HG03039 (cell line): ENCODE measurements around the gene TSBP1.
"Not testable (repeated sequence)": the region's sequence is repeated elsewhere in the genome, so short reads cannot be mapped to it uniquely, and the experiment has no call there.

ENCODE experiments used
- ATAC-seq: cut with Tn5 transposase; IDR thresholded peaks from one replicate; pipeline ENCODE4 v1.9.1; 2021; ENCODE audit warnings: mild to moderate bottlenecking, moderate library complexity; ENCODE audit not compliant: unreplicated experiment

The TSBP1 gene

DNA sequence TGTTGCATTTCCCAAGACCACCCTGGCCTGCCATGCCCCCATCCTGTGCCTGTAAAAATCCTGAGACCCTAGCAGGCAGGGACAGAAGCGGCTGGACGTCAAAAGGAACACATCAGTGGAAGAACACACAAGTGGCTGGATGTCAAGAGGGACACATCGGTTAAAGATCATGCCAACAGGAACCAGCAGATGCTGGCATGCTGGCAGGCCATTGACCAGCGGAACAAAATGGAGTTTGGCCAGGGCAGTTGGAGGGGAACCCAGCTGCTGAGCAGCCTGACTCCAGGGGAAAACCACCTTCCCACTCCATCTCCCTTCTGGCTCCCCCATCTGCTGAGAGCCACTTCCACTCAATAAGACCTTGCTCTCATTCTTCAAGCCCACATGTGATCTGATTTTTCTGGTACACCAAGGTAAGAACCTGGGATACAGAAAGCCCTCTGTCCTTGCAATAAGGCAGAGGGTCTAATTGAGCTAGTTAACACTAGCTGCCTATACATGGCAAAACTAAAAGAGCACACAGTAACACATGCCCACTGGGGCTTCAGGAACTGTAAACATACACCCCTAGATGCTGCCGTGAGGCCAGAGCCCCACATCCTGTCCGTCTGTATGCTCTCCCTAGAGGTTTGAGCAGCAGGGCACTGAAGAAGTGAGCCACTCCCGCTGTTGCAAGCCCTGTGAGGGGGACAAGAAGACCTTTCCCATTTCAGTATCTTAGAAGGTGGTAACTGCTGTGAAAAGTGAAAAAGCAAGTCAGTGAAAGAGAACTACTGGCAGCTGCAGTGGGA is 4.2 kb upstream of the TSBP1 start:
- no peak for ATAC-seq

GRCh38 chr6:32371229-32371628 is 474 bp downstream of the TSBP1 start:
- no peak for ATAC-seq

DNA sequence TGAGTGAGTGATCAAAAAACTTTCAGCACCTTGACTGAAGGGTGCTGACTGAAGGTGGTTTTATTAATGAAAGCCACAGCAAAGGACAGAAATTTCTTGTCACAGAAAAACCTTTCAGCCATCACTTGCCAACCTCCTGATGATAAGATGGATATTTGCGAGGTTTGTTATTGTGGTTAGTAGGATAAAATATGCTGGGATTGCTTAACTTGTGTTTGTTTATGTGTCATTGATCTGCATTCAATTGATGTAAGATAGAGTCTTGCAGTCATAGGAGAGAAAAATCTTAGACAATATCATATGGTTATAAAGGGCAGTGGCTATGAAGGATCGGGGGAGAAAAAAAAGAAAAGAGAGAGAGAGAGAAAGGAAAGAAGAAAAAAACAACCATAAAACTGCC is 1.2 kb downstream of the TSBP1 start:
- no peak for ATAC-seq

DNA sequence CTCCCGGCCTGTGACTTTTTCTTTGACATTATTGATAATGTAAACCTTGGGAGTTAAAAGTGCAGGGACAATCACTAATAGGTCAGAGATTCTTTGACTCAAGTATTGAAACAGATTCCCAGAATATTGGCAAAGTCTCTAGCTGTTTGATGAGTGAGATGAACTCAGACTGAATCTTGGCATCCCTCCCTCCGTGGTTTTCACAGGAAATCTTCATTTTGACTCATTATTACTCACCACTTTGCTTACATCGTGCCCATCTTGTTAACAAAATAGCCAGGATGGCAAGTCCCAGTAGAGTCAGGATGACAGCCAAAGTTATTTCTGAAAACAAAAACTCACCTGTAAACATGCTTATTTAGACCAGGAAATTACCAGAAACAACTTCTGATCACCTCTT is 2.0 kb downstream of the TSBP1 start:
- ATAC-seq, result no peak

DNA sequence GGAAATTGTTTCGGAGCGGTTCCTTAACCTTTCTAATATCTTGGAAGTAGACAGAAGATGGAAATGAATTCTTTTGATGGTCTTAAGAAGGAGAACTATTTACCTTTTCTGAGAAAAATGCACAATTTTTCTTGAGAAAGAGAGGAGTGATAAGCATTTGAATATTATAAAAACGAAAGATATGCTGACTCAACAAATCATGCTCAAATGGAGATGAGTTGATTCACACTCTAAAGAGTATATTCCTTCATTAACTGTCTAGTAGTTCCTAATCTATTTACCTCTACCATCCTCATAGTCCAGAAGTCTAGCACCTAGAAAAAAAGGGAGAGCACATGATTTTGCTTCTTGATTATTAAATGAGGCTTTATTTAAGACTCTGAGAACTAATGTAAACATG is 4.1 kb downstream of the TSBP1 start:
- no peak for ATAC-seq

GRCh38 chr6:32359225-32359624 is 12.5 kb downstream of the TSBP1 start:
- ATAC-seq, result not testable (repeated sequence)

GRCh38 chr6:32358548-32358947 is 13.2 kb downstream of the TSBP1 start:
- not testable (repeated sequence) for ATAC-seq

DNA sequence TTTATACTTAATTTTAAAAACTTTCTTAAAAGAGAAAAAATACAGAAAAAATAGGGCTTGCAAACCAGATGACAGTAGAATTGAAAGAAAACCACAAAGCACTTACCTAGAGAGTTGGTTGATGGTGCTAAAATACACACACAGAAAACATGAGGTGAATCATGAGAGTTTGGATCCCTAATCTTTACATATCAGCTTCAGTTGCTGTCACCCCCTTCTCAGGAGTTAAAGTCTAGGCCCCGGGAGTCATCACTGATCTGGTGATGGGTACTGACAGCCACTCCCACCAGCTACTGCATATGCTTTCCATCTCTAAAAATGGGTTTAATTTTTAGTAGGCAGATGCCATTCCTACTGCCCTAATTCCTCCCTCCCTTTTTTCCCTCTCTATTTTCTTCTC is 16.7 kb downstream of the TSBP1 start:
- ATAC-seq, result no peak

DNA sequence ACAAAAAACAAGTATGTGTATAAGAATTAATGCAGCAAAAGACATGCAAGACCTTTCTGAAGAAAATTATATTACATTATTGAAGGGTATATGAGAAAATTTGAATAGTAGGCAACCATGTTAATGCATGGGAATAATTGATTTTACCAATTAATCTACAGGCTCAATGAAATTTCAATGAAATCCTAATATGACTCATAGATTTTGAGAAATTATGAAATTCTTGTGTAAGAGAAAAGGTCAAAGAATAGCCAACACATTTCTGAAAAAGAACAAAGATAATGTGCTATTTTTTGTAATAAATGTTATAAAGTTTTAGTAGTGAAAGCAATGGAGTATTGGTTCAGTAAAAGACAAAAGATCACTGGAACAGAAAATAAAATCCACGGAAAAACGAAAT is 18.4 kb downstream of the TSBP1 start:
- no peak for ATAC-seq

DNA sequence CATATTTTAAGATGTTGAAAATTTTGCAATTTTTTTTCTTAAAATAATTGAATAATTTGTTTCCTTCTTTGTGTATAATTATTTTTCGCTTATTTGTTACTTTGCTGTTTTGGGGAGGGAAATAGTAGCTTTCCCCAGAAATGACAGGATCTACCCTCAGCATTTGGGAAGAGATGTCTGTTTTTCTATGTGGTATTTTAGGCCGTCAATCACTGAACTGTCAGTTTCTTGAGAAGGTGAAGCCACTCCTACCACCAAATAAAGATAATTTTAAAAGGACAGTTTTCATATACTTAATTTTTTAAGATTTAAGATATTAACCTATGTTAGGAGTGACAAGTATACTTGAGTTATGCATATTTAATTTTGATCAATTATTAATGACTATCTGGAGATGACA is 31.5 kb downstream of the TSBP1 start:
- no peak for ATAC-seq

GRCh38 chr6:32337186-32337805 is 34.4 kb downstream of the TSBP1 start:
- ATAC-seq, result no peak

GRCh38 chr6:32332433-32332832 is 39.3 kb downstream of the TSBP1 start:
- ATAC-seq, result no peak

DNA sequence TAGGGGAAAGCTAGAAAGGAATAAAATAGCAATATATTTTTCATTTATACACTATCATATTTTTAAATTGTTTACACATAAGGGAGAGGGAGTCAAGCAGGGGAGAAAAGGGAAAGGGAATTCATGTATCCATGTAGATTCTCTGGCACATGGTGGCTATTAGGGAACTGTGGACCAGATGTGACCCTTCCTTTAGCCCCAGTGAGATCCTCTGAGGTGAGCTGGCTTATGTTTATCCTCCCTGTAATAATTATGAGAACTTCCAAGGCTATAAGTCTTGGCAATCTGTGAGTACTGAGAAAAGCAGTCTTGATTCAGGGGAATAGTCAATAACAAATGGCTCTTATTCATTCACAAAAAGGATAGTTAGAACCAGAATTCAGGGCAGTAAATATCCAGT is 42.6 kb downstream of the TSBP1 start:
- no peak for ATAC-seq

- no peak for ATAC-seq
Observed at GRCh38 chr6:32327103-32327502, 44.6 kb downstream of the TSBP1 start.

DNA sequence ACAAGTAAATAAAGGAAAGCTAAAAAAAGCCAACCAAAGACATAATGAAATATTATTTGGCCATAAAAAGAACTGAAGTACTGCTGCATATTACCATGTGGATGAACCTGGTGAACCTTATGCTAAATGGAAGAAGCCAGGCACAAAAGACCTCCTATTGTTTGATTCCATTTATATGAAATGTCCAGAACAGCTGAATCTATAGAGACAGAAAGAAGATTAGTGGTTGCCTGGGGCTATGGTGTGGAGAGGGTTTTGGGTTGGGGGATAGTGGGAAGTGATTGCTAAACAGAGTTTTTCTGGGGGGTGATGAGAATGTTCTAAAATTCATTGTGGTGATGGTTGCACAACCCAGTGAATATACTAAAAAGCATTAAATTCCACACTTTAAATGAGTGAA is 53.2 kb downstream of the TSBP1 start:
- no peak for ATAC-seq

DNA sequence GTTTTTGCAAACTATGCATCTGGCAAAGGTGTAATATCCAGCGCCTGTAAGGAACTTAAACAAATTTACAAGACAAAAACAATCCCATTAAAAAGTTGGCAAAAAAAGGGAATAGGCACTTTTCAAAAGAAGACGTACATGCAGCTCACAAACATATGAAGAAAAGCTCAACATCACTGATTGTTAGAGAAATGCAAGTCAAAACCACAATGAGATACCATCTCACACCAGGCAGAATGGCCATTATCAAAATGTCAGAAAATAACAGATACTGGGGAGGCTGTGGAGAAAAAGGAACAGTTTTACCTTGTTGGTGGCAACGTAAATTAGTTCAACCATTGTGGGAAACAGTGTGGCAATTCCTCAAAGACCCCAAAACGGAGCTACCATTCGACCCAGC is 54.2 kb downstream of the TSBP1 start:
- ATAC-seq, result no peak

DNA sequence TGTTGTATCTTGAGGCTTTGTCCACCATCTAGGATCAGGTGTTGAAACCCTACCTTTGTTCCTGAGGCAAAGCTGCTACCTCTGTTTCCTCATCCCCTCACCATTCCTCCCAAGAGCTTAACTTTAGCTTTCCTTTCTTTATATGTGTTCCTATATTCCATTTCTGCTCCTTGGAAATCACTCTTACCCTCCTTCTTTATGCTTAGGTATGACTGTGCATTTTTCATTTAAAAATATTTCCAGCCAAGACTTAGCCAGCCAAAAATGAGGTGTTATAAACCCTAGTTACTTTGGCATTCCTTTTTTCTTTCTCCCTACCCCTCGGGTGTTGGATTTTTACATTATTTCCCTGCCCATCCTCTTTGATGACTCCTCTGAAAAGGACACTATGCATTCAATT is 57.7 kb downstream of the TSBP1 start:
- ATAC-seq, result no peak

GRCh38 chr6:32298632-32299336 is 72.9 kb downstream of the TSBP1 start:
- no peak for ATAC-seq

DNA sequence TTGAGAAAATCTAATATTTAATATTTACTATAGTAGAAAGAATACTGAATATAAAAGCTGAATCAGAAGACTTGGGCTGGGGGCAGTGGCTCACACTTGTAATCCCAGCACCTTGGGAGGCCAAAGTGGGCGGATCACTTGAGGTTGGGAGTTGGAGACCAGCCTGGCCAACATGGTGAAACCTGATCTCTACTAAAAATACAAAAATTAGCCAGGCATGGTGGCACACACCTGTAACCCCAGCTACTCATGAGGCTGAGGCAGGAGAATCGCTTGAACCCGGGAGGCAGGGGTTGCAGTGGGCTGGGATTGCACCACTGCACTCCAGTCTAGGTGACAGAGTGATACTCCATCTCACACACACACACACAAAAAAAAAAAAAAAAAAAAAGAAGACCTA is 76.7 kb downstream of the TSBP1 start:
- ATAC-seq, result not testable (repeated sequence)

GRCh38 chr6:32294566-32294965 is 77.1 kb downstream of the TSBP1 start:
- ATAC-seq, result no peak

GRCh38 chr6:32293695-32294094 is 78.0 kb downstream of the TSBP1 start:
- no peak for ATAC-seq

- no peak for ATAC-seq
Observed at GRCh38 chr6:32291543-32291942, 80.2 kb downstream of the TSBP1 start.
